Subcutaneous adipose tissue (tissue), 4 donors: ENCODE results near the gene POPDC3. TPM values are rescaled to one million over a fixed set of nuclear protein-coding genes. Genes with fewer than 3 reads are reported as not detected.

ENCODE experiments used
- total RNA-seq, 4 donors: library from RNA; depleted of rRNA; stranded (reverse); fragments of >200 nt; gene quantifications; one replicate each; pipeline ENCODE4 v1.1.0, GENCODE V29; 2016
- TF ChIP-seq, protein P1 (sequence below): fragments of 450-650 bp; IDR thresholded peaks from one replicate; pipeline ENCODE4 v1.5.1; 2016; ENCODE audit warnings: low read depth, mild to moderate bottlenecking, control low read depth, antibody characterized with exemption, moderate library complexity

POPDC3 gene, protein sequence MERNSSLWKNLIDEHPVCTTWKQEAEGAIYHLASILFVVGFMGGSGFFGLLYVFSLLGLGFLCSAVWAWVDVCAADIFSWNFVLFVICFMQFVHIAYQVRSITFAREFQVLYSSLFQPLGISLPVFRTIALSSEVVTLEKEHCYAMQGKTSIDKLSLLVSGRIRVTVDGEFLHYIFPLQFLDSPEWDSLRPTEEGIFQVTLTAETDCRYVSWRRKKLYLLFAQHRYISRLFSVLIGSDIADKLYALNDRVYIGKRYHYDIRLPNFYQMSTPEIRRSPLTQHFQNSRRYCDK
- total RNA-seq: 1 to 10 TPM in 1 of 4 donors, under 1 TPM in 1, not detected in 2; 0.68 to 1.1 TPM

DNA sequence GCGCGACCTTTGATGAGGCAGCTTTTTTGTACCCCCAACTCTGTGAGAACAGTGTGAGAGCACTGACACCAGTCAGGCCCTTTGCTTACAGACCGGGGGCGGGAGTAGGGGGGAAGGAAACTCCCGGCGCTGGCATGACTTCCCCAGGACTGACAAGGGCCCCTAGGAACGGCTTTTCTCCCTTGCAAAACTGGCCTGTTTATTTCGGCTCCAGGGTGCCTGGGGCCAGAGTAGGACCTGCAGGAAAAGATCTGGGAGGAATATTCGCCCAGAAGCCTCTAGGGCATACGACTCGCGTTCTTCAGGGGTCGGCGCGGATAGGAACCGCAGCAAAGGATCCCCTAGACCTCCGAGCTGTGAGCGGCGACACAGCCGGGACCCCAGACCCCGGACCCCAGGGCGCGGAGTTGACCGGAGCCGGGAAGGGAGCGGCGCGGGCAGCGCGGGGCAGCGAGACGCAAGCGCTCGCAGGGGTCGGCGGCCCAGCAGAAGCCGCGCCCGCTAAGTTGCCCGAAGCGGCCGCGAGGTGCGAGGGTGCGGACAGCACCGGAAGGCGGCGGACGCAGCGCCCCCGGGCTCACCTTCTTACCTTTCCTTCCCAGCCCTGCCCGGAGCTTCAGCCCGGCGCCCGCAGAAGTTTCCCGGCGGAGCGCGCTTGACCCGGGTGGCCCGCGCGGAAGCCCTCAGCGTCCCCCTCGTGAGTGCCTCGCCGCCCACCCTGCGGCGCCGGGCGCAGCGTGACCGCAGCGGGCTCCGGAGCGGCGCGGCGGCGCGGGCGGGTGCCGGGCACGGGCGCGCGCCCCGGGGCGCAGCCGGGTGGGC, at the start of gene POPDC3:
TSS of gene POPDC3 (minus strand) at position 771 of the 822 bp plus-strand sequence. CDS start 18,105 bp downstream, outside the sequence.
- TF ChIP-seq, protein P1, sequence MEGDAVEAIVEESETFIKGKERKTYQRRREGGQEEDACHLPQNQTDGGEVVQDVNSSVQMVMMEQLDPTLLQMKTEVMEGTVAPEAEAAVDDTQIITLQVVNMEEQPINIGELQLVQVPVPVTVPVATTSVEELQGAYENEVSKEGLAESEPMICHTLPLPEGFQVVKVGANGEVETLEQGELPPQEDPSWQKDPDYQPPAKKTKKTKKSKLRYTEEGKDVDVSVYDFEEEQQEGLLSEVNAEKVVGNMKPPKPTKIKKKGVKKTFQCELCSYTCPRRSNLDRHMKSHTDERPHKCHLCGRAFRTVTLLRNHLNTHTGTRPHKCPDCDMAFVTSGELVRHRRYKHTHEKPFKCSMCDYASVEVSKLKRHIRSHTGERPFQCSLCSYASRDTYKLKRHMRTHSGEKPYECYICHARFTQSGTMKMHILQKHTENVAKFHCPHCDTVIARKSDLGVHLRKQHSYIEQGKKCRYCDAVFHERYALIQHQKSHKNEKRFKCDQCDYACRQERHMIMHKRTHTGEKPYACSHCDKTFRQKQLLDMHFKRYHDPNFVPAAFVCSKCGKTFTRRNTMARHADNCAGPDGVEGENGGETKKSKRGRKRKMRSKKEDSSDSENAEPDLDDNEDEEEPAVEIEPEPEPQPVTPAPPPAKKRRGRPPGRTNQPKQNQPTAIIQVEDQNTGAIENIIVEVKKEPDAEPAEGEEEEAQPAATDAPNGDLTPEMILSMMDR: no peak

DNA sequence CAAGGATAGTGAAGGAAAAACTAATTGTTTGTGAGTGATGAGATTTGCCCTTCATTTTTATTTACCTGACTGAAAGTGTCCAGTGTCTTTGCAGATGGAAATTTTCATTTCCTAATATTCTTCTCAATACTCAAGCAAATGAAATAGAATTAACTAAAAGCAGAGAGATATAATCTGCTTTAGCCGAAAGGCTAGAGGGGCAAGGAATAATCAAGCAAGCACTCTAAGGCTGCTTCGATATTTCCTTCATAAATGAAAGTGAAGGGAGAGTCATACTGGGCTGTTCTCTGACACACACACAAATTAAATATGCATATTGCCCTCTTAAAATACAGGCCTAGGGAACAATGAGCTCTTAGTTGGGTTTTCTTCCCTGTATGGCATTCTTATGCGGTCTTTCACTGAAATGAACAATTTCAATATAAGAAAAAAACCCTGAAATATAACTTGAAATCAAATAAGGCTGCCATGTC, 47.5 kb upstream of the POPDC3 start:
- TF ChIP-seq, protein P1: no peak

DNA sequence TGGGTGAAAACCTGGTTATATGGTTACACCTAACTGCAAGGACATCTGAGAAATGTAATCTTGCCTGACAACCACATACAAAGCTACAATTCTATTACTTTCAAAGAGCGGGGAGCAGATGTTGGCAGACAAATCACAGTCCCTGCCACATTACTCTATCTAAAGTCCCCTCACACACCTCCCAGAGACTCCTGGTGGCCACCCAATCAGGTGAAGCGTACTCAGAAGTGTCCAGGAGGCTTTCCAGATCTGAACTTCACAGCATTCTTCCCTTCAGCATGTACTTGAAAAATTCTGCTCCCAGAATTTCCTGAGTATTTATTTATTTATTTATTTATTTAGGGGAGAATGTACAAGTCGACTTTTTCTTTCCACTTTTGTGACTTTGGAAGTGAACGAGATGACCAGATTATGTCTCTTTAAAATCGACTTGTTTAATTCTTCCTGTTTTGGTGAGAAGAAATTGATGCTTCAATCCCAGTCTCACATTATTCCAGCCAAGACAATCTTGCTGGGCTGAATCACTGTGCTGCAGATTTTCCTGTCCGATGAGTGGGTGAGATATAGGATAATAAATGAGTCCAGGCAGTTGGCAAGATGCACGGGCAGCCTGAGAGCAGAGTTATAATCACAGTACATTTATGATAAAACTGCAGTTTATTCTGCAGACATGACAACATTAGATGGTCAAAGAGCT, 46.9 kb upstream of the POPDC3 start:
- TF ChIP-seq, protein P1: no peak

DNA sequence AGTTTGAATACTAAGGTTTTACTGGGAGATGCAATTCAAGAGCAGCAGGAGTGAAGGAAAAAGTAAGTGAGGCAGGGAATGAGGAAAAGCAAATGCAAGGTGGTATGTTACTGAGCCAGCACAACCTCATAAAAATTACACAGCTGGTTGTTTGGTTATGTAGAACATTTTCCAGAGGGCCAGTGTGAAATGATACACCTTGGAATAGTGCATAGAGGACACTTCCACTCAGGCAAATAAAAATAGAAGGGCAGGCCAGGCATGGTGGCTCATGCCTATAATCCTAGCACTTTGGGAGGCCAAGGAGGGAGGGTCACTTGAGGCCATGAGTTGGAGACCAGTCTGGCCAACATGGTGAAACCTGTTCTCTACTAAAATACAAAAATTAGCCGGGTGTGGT, 43.4 kb upstream of the POPDC3 start:
- TF ChIP-seq, protein P1: no peak

DNA sequence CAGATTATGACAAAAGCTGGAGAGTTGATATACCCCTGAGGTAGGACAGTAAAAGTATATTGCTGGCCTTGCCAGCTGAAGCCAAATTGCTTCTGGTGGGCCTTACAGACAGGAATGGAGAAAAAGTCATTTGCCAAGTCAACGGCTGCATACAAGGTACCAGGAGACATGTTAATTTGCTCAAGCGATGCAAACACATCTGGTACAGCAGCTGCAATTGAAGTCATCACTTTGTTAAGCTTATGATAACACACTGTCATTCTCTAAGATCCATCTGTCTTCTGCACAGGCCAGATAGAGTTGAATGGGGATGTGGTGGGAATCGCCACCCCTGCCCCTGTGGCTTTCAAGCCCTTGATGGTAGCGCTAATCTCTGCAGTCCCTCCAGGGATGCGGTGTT, 40.4 kb upstream of the POPDC3 start:
- TF ChIP-seq, protein P1: no peak

DNA sequence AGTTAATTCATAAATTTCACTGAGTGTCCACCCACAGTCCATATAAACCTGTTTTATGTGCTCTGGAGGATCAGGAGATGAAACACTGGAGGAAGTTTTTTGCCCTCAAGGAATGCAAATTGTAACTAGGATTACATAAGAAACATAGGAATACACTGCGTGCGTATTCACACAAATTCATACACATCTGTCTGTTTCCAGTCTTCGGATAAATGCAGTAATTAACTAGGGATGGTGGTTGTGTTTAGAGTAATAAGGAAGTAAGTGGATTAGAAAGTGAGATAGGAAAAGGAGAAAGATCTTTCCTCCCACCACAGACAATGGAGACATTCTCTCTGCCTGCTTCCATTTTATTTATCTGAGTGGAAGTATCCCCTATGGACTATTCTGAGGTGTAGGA, 35.7 kb upstream of the POPDC3 start:
- TF ChIP-seq, protein P1: no peak

DNA sequence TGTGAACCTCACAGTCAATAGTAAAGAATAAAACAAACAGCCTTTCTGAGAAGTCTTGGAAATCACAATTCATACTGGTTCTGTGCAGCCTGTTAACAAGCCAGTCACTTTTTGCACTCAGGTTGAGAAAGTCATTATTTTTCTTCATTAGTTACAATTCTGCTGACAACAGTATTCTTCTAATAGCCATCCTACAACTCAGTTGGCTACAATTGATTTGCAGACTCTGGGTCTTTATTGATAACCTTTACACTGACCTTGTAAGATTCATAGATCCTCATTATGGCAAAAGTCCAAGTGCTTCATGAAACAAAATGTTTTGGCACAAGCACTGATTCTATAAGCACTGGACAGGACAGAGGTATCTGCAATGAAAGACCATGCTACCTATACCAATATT, 34.9 kb upstream of the POPDC3 start:
- TF ChIP-seq, protein P1: no peak
